B cell (primary cell): ENCODE results near the gene SZT2.

Source experiments
- CTCF ChIP-seq: fragments of 200-600 bp; IDR thresholded peaks from one replicate; pipeline ENCODE4 v1.8.0; 2022; ENCODE audit warnings: antibody characterized with exemption, mild to moderate bottlenecking
- EZH2 ChIP-seq: IDR thresholded peaks from 2 replicates; pipeline ENCODE4 v1.6.1; 2012; ENCODE audit warnings: borderline replicate concordance, low read depth, mild to moderate bottlenecking, moderate library complexity, low read length; ENCODE audit not compliant: insufficient read depth, poor library complexity, severe bottlenecking

- TF ChIP-seq CTCF (no peak), EZH2 (no peak)
Observed at GRCh38 chr1:43466403-43466802, 76.7 kb downstream of the SZT2 start.
